ENCODE results near the gene LINC00305.

The LINC00305 gene

GRCh38 chr18:64137914-64138313, 11.0 kb downstream of the LINC00305 start:
- no peaks in the 10 kb centered on the region for H3K4me1 Mint-ChIP-seq
- H3K27me3 Mint-ChIP-seq: peaks cover 0 to 11% of the 10 kb centered on the region in 2 donors
- DNase-seq (no peak), ATAC-seq (replicated peaks) (no peak)
- no peak overlapping the region for H3K27ac Mint-ChIP-seq
- H3K4me3 Mint-ChIP-seq: no peak overlapping the region
- H3K36me3 Mint-ChIP-seq: no peaks in the 10 kb centered on the region
- no peaks in the 10 kb centered on the region for H3K9me3 Mint-ChIP-seq

- Mint-ChIP-seq H3K4me1 (no peaks in the 10 kb centered on the region), H3K4me3 (no peak overlapping the region), H3K27me3 (peaks cover 0 to 8% of the 10 kb centered on the region in 2 donors), H3K9me3 (no peaks in the 10 kb centered on the region), H3K27ac (no peak overlapping the region), H3K36me3 (no peaks in the 10 kb centered on the region)
- no peak for ATAC-seq (replicated peaks)
- DNase-seq: no peak
Measured at GRCh38 chr18:64134044-64134747, 14.7 kb downstream of the LINC00305 start.

DNA sequence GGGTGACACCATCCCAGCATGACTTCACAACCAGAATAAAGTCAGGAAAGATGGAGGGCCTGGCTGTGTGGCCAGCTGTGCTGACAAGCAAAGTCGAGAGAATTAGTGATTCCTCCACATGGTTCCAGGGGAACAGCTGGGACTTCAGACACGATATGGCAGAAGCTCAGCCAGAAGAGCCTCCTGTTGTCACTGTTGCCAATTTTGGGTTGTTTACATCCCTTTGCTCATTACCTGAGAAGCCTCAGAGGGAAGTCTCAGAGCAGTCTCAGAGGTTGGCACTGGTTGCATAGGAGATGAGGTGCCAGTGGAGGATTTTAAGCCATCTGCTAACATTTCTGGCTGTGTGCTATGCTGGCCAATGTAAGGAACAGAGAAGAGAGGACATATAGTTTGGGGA, 16.0 kb downstream of the LINC00305 start:
- Mint-ChIP-seq H3K4me3 (no peak overlapping the region), H3K36me3 (no peaks in the 10 kb centered on the region), H3K4me1 (no peaks in the 10 kb centered on the region), H3K27me3 (peaks cover 0 to 8% of the 10 kb centered on the region in 2 donors), H3K27ac (no peak overlapping the region), H3K9me3 (no peaks in the 10 kb centered on the region)
- ATAC-seq (replicated peaks): peak in 1 of 2 donors; percentile 23
- no peak for DNase-seq

- H3K27ac Mint-ChIP-seq: no peak overlapping the region
- no peaks in the 10 kb centered on the region for H3K36me3 Mint-ChIP-seq
- ATAC-seq (replicated peaks) (no peak), DNase-seq (no peak)
- peaks cover 0 to under 1% of the 10 kb centered on the region in 2 donors for H3K27me3 Mint-ChIP-seq
- no peaks in the 10 kb centered on the region for H3K4me1 Mint-ChIP-seq
- no peaks in the 10 kb centered on the region for H3K9me3 Mint-ChIP-seq
- H3K4me3 Mint-ChIP-seq: no peak overlapping the region
Measured at GRCh38 chr18:64131314-64131713, 17.6 kb downstream of the LINC00305 start.

- H3K4me3 Mint-ChIP-seq: no peak overlapping the region
- ATAC-seq (replicated peaks): no peak
- H3K27me3 Mint-ChIP-seq: no peaks in the 10 kb centered on the region
- no peaks in the 10 kb centered on the region for H3K36me3 Mint-ChIP-seq
- no peaks in the 10 kb centered on the region for H3K4me1 Mint-ChIP-seq
- no peak overlapping the region for H3K27ac Mint-ChIP-seq
- DNase-seq: no peak
- no peaks in the 10 kb centered on the region for H3K9me3 Mint-ChIP-seq
Measured at GRCh38 chr18:64127172-64127571, 21.7 kb downstream of the LINC00305 start.

GRCh38 chr18:64119916-64120315, 29.0 kb downstream of the LINC00305 start:
- Mint-ChIP-seq H3K9me3 (no peaks in the 10 kb centered on the region), H3K36me3 (no peaks in the 10 kb centered on the region), H3K27ac (no peak overlapping the region), H3K4me3 (no peak overlapping the region), H3K27me3 (peaks cover 0 to 5% of the 10 kb centered on the region in 2 donors), H3K4me1 (no peaks in the 10 kb centered on the region)
- no peak for DNase-seq
- no peak for ATAC-seq (replicated peaks)

DNA sequence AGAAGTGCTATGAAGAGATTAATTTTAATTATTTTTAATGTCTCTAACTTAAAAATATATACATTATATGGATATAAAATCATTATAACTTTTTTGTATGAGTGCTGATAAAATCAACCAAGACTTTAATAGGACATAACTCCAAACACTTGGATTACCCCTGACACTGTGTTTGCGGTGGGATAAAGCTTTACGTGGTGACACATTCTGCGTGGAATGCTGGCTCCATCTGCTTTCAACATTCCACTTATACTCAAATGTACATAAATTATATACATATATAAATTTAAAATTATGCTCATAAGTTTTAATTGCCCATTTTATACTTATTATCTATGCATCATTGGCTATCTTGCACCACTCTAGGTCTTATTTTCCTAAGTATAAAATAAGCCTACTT, 30.5 kb downstream of the LINC00305 start:
- Mint-ChIP-seq H3K27me3 (peaks cover 0 to 9% of the 10 kb centered on the region in 2 donors), H3K36me3 (no peaks in the 10 kb centered on the region), H3K27ac (no peak overlapping the region), H3K4me1 (no peaks in the 10 kb centered on the region), H3K4me3 (no peak overlapping the region), H3K9me3 (no peaks in the 10 kb centered on the region)
- DNase-seq (no peak), ATAC-seq (replicated peaks) (no peak)

DNA sequence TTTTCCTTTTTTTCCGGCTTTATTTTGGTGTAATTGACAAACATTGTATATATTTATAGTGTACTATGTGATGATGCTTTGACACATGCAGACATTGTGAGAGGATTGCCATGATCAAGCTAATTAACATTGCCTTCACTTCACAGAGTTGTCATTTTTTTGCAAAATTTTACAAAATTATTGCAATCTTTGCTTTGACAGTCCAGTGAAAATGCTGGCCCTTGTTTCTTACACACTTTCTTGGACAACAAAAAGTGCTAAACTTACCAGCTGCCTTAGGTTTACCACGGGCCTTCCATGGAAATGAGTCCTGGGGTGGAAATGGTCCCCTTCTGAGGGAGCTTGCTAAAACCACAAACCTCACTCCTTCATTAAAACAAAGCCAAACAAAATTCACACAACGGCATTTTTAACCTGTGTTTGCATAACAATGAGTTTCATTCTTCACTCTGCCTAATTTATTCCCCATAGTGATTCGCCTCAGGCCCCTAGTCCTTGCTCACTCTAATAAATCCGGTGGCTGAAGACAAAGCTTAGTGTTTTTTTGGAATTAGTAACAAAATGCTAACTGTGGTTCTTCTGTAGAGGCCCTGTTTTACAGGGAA, 32.2 kb downstream of the LINC00305 start:
- no peak for ATAC-seq (replicated peaks)
- no peaks in the 10 kb centered on the region for H3K9me3 Mint-ChIP-seq
- no peak for DNase-seq
- H3K4me1 Mint-ChIP-seq: no peaks in the 10 kb centered on the region
- no peaks in the 10 kb centered on the region for H3K36me3 Mint-ChIP-seq
- peaks cover 0 to 9% of the 10 kb centered on the region in 2 donors for H3K27me3 Mint-ChIP-seq
- no peak overlapping the region for H3K27ac Mint-ChIP-seq
- H3K4me3 Mint-ChIP-seq: no peak overlapping the region

- Mint-ChIP-seq H3K36me3 (no peaks in the 10 kb centered on the region), H3K4me3 (no peak overlapping the region), H3K27ac (no peak overlapping the region), H3K4me1 (no peaks in the 10 kb centered on the region), H3K9me3 (no peaks in the 10 kb centered on the region), H3K27me3 (peaks cover 0 to 9% of the 10 kb centered on the region in 2 donors)
- DNase-seq (no peak), ATAC-seq (replicated peaks) (no peak)
Measured at GRCh38 chr18:64115881-64116280, 33.0 kb downstream of the LINC00305 start.

DNA sequence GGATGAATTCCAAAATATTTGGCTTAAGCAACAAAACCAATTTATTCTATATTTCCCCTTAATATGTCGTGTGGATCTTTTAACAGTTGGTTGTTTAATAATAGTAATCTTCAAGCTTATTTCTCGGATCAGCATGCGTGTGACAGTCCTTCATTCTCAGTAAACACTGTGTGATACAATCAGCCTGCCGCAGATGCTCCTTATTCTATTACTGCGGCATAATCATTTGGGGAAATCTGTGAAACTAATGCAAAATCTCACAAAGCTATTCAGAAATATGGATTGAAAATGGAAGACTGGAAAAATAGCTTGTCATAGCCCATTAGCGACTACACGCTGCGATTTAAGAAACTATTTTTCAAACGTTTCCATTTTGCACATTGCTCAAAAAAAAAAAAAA, 36.9 kb downstream of the LINC00305 start:
- Mint-ChIP-seq H3K36me3 (no peaks in the 10 kb centered on the region), H3K4me1 (no peaks in the 10 kb centered on the region), H3K9me3 (no peaks in the 10 kb centered on the region), H3K27ac (no peak overlapping the region), H3K4me3 (no peak overlapping the region), H3K27me3 (peaks cover 0 to 9% of the 10 kb centered on the region in 2 donors)
- ATAC-seq (replicated peaks): no peak
- DNase-seq: no peak

DNA sequence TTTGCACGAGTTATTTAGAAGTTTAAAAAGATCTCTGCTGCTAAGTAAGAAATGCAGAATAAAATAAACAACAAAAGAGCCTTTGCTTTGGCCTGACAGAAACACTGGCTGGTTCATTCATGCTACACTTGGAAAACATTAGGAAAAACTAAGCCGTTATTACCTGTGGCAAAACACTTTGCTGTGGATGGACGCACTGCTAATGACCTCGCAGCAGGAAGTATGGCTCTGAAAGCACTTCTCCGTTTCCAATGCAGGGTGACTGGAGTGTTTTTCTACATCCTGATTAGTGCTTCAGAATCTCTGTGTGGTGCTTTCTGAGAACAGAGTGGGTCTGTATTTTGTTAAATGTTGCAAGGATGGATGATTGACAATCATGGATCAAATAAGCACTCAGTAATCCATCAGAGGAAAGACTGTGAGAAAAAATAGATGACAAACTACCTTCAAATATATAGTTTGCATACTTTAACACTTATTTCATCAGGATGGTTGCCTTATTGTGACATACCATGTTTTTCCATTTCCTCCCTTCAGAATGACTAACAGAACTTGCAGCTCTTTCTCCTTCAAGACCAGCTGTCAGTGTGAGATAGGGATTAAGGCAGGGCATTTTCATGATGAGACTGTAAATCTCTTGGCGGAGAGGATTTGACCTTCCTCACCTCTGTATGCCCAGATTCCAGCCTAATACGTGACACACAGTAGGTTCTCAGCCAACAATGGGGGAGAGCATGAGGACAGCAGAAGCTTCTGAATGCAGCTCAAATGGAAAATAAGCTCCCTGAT, 38.0 kb downstream of the LINC00305 start:
- peaks cover 6 to 9% of the 10 kb centered on the region in 2 donors for H3K27me3 Mint-ChIP-seq
- ATAC-seq (replicated peaks) (no peak), DNase-seq (no peak)
- no peak overlapping the region for H3K4me3 Mint-ChIP-seq
- no peaks in the 10 kb centered on the region for H3K9me3 Mint-ChIP-seq
- H3K36me3 Mint-ChIP-seq: no peaks in the 10 kb centered on the region
- H3K4me1 Mint-ChIP-seq: no peaks in the 10 kb centered on the region
- no peak overlapping the region for H3K27ac Mint-ChIP-seq

- ATAC-seq (replicated peaks): no peak
- no peak overlapping the region for H3K27ac Mint-ChIP-seq
- no peak for DNase-seq
Measured at GRCh38 chr18:64103986-64104385, 44.9 kb downstream of the LINC00305 start.

GRCh38 chr18:64100116-64100922, 48.6 kb downstream of the LINC00305 start:
- Mint-ChIP-seq H3K4me3 (no peak overlapping the region), H3K9me3 (no peaks in the 10 kb centered on the region), H3K27me3 (peaks cover 0 to 2% of the 10 kb centered on the region in 2 donors), H3K4me1 (peaks cover 2 to 9% of the 10 kb centered on the region in 2 donors), H3K36me3 (no peaks in the 10 kb centered on the region), H3K27ac (peak overlapping the region; percentile 42)
- DNase-seq (peak; percentile 21), ATAC-seq (replicated peaks) (peak; percentile 70 to 91)

More at GRCh38 chr18:64103986-64104385, 44.9 kb downstream of the LINC00305 start:
- Mint-ChIP-seq H3K36me3 (no peaks in the 10 kb centered on the region), H3K9me3 (no peaks in the 10 kb centered on the region), H3K27me3 (peaks cover 0 to 6% of the 10 kb centered on the region in 2 donors), H3K4me3 (no peak overlapping the region), H3K4me1 (peaks cover 2 to 9% of the 10 kb centered on the region in 2 donors)

DNA sequence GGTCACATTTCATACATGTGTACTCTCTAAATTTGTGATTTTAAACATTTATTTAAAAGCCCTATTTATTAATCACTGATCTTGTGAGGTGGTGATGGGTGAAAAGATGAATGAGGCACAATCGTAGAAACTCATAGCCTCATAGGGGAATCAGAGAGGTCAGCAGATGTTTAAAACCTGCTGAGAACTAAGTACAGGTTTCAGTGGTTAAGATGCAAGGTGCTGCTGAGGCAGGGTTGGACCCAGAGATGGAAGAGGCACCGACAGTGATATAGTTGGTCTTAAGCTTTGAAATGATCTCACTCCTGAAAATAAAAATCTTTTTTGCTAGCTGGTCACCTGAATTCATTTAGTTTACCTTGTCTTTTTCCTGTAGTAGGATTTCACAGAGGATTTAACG, 49.6 kb downstream of the LINC00305 start:
- H3K36me3 Mint-ChIP-seq: no peaks in the 10 kb centered on the region
- DNase-seq: no peak
- peaks cover 2 to 9% of the 10 kb centered on the region in 2 donors for H3K4me1 Mint-ChIP-seq
- ATAC-seq (replicated peaks): no peak
- peaks cover under 1 to 9% of the 10 kb centered on the region in 2 donors for H3K27me3 Mint-ChIP-seq
- H3K4me3 Mint-ChIP-seq: no peak overlapping the region
- H3K9me3 Mint-ChIP-seq: no peaks in the 10 kb centered on the region
- no peak overlapping the region for H3K27ac Mint-ChIP-seq

Data from stimulated activated naive B cell treated with anti-CD40 and anti-IgM and Interleukin-4, amounts not matched to agents 10 μg/mL and 1 μg/mL and 100 μg/mL, for 72 hours (primary cell).